Endothelial cell of umbilical vein (primary cell): ENCODE measurements around the gene TSSC4. TPM values are rescaled to one million over a fixed set of nuclear protein-coding genes. Genes with fewer than 3 reads are reported as not detected.

ENCODE experiments used
- BruUV-seq: library from RNA; stranded (reverse); fragments of 400-500 nt; replicated peaks from 2 replicates; lab custom pipeline; 2021; lab: Mats Ljungman, UMichigan
- CTCF ChIA-PET: fragments of 300-600, 350-600 bp; sonication (Branson Sonifier 250); formaldehyde crosslinking; loops from one replicate; lab custom pipeline; 2021; ENCODE audit warnings: antibody characterized with exemption, inconsistent platforms; lab: Charles Lee
- POLR2A ChIA-PET: fragments of 300-600, 350-600 bp; sonication (Branson Sonifier 250); formaldehyde crosslinking; loops from one replicate; lab custom pipeline; 2021; ENCODE audit warnings: antibody characterized with exemption, inconsistent platforms; lab: Charles Lee
- DNase-seq: peaks from one replicate; pipeline ENCODE4 v3.0.0-alpha.2; 2011; ENCODE audit warnings: low read depth, low spot score
- FAIRE-seq: peaks from 2 replicates; lab custom pipeline; 2011; peaks lifted over from hg19 to GRCh38; lab: Jason Lieb, UNC
- H2AFZ ChIP-seq: 2 replicates; pipeline ENCODE4 v1.6.0; 2012; ENCODE audit warnings: low read depth, low read length, control low read depth, inconsistent platforms
- H3K27ac ChIP-seq: 2 replicates; pipeline ENCODE4 v1.5.1; 2011; ENCODE audit warnings: low read depth, mild to moderate bottlenecking, control low read depth, low read length, moderate library complexity; ENCODE audit not compliant: insufficient read depth
- H3K27me3 ChIP-seq, 2 experiments: 2 replicates each; pipeline versions ENCODE4 v1.6.0 to v1.6.1; 2011; ENCODE audit warnings: low read length in 2 of 2, mixed read lengths in 1 of 2; ENCODE audit not compliant: control insufficient read depth in 2 of 2, insufficient read depth in 2 of 2
- H3K36me3 ChIP-seq, 2 experiments: 2 replicates in 1 of 2; 3 replicates in 1 of 2; pipeline ENCODE4 v1.5.1; 2011; ENCODE audit warnings: low read length in 2 of 2, mild to moderate bottlenecking in 1 of 2, moderate library complexity in 1 of 2; ENCODE audit not compliant: control insufficient read depth in 2 of 2, insufficient read depth in 2 of 2; ENCODE audit errors: extremely low read depth in 1 of 2
- H3K4me1 ChIP-seq: 3 replicates; pipeline ENCODE4 v1.5.1; 2011; ENCODE audit warnings: mild to moderate bottlenecking, low read length; ENCODE audit not compliant: control insufficient read depth, insufficient read depth; ENCODE audit errors: extremely low read depth
- H3K4me2 ChIP-seq: 2 replicates; pipeline ENCODE4 v1.6.1; 2011; ENCODE audit warnings: low read length, control low read depth, mixed read lengths; ENCODE audit not compliant: insufficient read depth
- H3K4me3 ChIP-seq, 3 experiments: fragments of 200-600 bp in 1 of 3; sonication (generic), shearing (Covaris generic) in 1 of 3; replicated peaks in 1 of 3; 2 replicates each; pipeline ENCODE4 v1.5.1; 2011 to 2016; ENCODE audit warnings: control low read depth in 3 of 3, low read length in 3 of 3, mild to moderate bottlenecking in 2 of 3, inconsistent platforms in 1 of 3, low read depth in 1 of 3, moderate library complexity in 1 of 3; ENCODE audit not compliant: insufficient read depth in 1 of 3
- H3K79me2 ChIP-seq: 2 replicates; pipeline ENCODE4 v1.6.0; 2012; ENCODE audit warnings: low read length, inconsistent platforms; ENCODE audit not compliant: control insufficient read depth, insufficient read depth
- H3K9ac ChIP-seq: replicated peaks from 2 replicates; pipeline ENCODE3; 2011; ENCODE audit warnings: low read length, control low read depth; ENCODE audit not compliant: insufficient read depth; ENCODE audit errors: extremely low read depth
- H3K9me1 ChIP-seq: replicated peaks from 3 replicates; pipeline ENCODE4 v1.6.0; 2011; ENCODE audit warnings: mild to moderate bottlenecking, low read length; ENCODE audit not compliant: control insufficient read depth, insufficient read depth; ENCODE audit errors: extremely low read depth
- H3K9me3 ChIP-seq: replicated peaks from 2 replicates; pipeline ENCODE4 v1.5.1; 2012; ENCODE audit warnings: low read length, inconsistent platforms; ENCODE audit not compliant: control insufficient read depth, insufficient read depth
- H4K20me1 ChIP-seq: replicated peaks from 2 replicates; pipeline ENCODE3; 2011; ENCODE audit warnings: mild to moderate bottlenecking, low read length; ENCODE audit not compliant: control insufficient read depth, insufficient read depth; ENCODE audit errors: extremely low read depth
- CTCF ChIP-seq, 2 donors: IDR thresholded peaks; 1 replicate in 1 of 2; 2 replicates in 1 of 2; pipeline ENCODE4 v1.5.1; 2011; ENCODE audit warnings: low read length in 2 of 2, mild to moderate bottlenecking in 2 of 2, moderate library complexity in 2 of 2, control low read depth in 1 of 2, inconsistent platforms in 1 of 2, low read depth in 1 of 2; ENCODE audit not compliant: insufficient read depth in 1 of 2; ENCODE audit errors: extremely low read depth in 1 of 2
- EZH2 ChIP-seq: IDR thresholded peaks from 2 replicates; pipeline ENCODE4 v1.6.1; 2012; ENCODE audit warnings: borderline replicate concordance, low read depth, mild to moderate bottlenecking, moderate library complexity, low read length, inconsistent platforms; ENCODE audit not compliant: severe bottlenecking
- FOS ChIP-seq: IDR thresholded peaks from 2 replicates; pipeline ENCODE4 v1.6.1; 2011; ENCODE audit warnings: mild to moderate bottlenecking, low read length, moderate library complexity, borderline replicate concordance; ENCODE audit not compliant: insufficient read depth
- GATA2 ChIP-seq: IDR thresholded peaks from 2 replicates; pipeline ENCODE4 v1.7.0; 2011; ENCODE audit warnings: low read depth, mild to moderate bottlenecking, moderate library complexity, mixed read lengths, low read length; ENCODE audit not compliant: insufficient read length, insufficient read depth
- JUN ChIP-seq: IDR thresholded peaks from 2 replicates; pipeline ENCODE4 v1.6.1; 2011; ENCODE audit warnings: borderline replicate concordance, low read depth; ENCODE audit not compliant: insufficient read length, insufficient read depth
- MAX ChIP-seq: IDR thresholded peaks from 2 replicates; pipeline ENCODE4 v1.6.1; 2011; ENCODE audit not compliant: insufficient read depth, insufficient read length
- MYC ChIP-seq: IDR thresholded peaks from one replicate; pipeline ENCODE4 v1.6.1; 2011; ENCODE audit warnings: mild to moderate bottlenecking, low read depth, low read length
- POLR2A ChIP-seq: IDR thresholded peaks from 2 replicates; pipeline ENCODE4 v1.6.1; 2012; ENCODE audit warnings: low read depth, mild to moderate bottlenecking, control low read depth, low read length
- POLR2AphosphoS5 ChIP-seq: IDR thresholded peaks from 2 replicates; pipeline ENCODE4 v1.6.1; 2012; ENCODE audit warnings: low read depth, mild to moderate bottlenecking, control low read depth, low read length, moderate library complexity; ENCODE audit not compliant: insufficient read depth
- dilution Hi-C: fragments of 300-500 bp; cut with MboI; formaldehyde crosslinking; loops from one replicate; pipeline ENCODE4 v1.15.0; 2019; ENCODE audit warnings: low sequenced_read_pairs; ENCODE audit not compliant: extremely low pct_ligation_motif_present
- intact Hi-C: fragments of 100-400 bp; cut with micrococcal nuclease; formaldehyde crosslinking; loops from one replicate; pipeline ENCODE4 v1.10.0; 2022
- polyA plus RNA-seq, 4 experiments: library from polyadenylated mRNA; depleted of rRNA in 3 of 4; stranded (reverse) in 3 of 4; unstranded in 1 of 4; fragments of >200 nt; gene quantifications; 2 replicates each; pipeline versions ENCODE4 v1.2.1 to v1.2.3, GENCODE V29; 2011 to 2012; ENCODE audit warnings: missing spikeins in 1 of 4
- total RNA-seq: library from RNA; stranded (reverse); gene quantifications from 2 replicates; pipeline ENCODE4 v1.2.3, GENCODE V29; 2021

TSSC4 gene
- total and polyA plus RNA-seq, 2 donors (not counting 3 experiments of a cell fraction or from before 2014, with no cell fraction given) = 42.7 to 59.6 TPM

- Histone ChIP-seq H3K4me3 (no peak overlapping the region), H3K4me2 (no peak overlapping the region), H3K79me2 (no peaks in the 10 kb centered on the region), H3K27me3 (peaks cover 9 to 11% of the 10 kb centered on the region in 2 experiments), H3K4me1 (no peaks in the 10 kb centered on the region), H3K36me3 (no peaks in the 10 kb centered on the region), H3K9me3 (no peaks in the 10 kb centered on the region), H3K27ac (no peak overlapping the region), H3K9ac (no peak overlapping the region), H3K9me1 (no peaks in the 10 kb centered on the region), H4K20me1 (no peaks in the 10 kb centered on the region), H2AFZ (no peak overlapping the region)
- no TSS peak for BruUV-seq
- TF ChIP-seq POLR2A (no peak), JUN (no peak), CTCF (IDR thresholded peaks at IDR 0.05; ENCODE audit: extremely low read depth in 1 of 2, insufficient read depth in 1 of 2, low read depth in 1 of 2, low read length in 2 of 2) (no peak), GATA2 (peak; percentile 32)
- FAIRE-seq (no peak), DNase-seq (no peak)
- ChIA-PET POLR2A (no interaction called here), CTCF (interaction anchor here (1.0 to 2.1 kb wide), 3 partner anchors 22 to 89 kb away, joined by 3 to 6 read pairs (median 3); no protein-coding TSS in a partner anchor)
- dilution Hi-C loops (no loop called here), intact Hi-C loops (no loop called here)
Measured at GRCh38 chr11:2442589-2442988, 42.0 kb downstream of the TSSC4 start.

GRCh38 chr11:2443406-2443805 is 42.9 kb downstream of the TSSC4 start:
- H3K4me2 ChIP-seq = no peak overlapping the region
- H3K36me3 ChIP-seq = no peaks in the 10 kb centered on the region
- no peaks in the 10 kb centered on the region for H4K20me1 ChIP-seq
- no peak overlapping the region for H3K27ac ChIP-seq
- intact Hi-C loops = no loop called here
- BruUV-seq = no TSS peak
- TF ChIP-seq FOS = no peak
- TF ChIP-seq JUN = no peak
- no peak for TF ChIP-seq MYC
- no peak for TF ChIP-seq POLR2A
- TF ChIP-seq CTCF (IDR thresholded peaks at IDR 0.05; ENCODE audit: extremely low read depth in 1 of 2, insufficient read depth in 1 of 2, low read depth in 1 of 2, low read length in 2 of 2) = no peak
- TF ChIP-seq MAX = no peak
- TF ChIP-seq EZH2 = no peak
- TF ChIP-seq POLR2AphosphoS5 = no peak
- TF ChIP-seq GATA2 = no peak
- no peaks in the 10 kb centered on the region for H3K4me1 ChIP-seq
- peaks cover 9 to 11% of the 10 kb centered on the region in 2 experiments for H3K27me3 ChIP-seq
- H3K9me1 ChIP-seq = no peaks in the 10 kb centered on the region
- FAIRE-seq = no peak
- no peak overlapping the region for H2AFZ ChIP-seq
- no peaks in the 10 kb centered on the region for H3K9me3 ChIP-seq
- CTCF ChIA-PET = interaction anchor here (1.0 kb wide), 1 partner anchor 24 kb away, joined by 3 read pairs; no protein-coding TSS in a partner anchor
- no peaks in the 10 kb centered on the region for H3K79me2 ChIP-seq
- POLR2A ChIA-PET = no interaction called here
- no peak for DNase-seq
- H3K9ac ChIP-seq = no peak overlapping the region
- dilution Hi-C loops = no loop called here
- H3K4me3 ChIP-seq = no peak overlapping the region
